Epithelial cell of proximal tubule (primary cell): Measurements from ENCODE around the gene NFIA. TPM values are rescaled to one million over a fixed set of nuclear protein-coding genes. Genes with fewer than 3 reads are reported as not detected.

ENCODE experiments used
- DNase-seq: peaks from one replicate; pipeline ENCODE4 v3.0.0-alpha.2; 2011; ENCODE audit warnings: low read depth
- H3K4me3 ChIP-seq: 2 replicates; pipeline ENCODE4 v1.5.1; 2011; ENCODE audit warnings: low read depth, mild to moderate bottlenecking, low read length
- CTCF ChIP-seq: conservative IDR thresholded peaks from 2 replicates; pipeline ENCODE4 v1.5.1; 2012; ENCODE audit warnings: low read depth, mild to moderate bottlenecking, low read length
- total RNA-seq: library from RNA; depleted of rRNA; stranded (reverse); fragments of >200 nt; gene quantifications from 2 replicates; pipeline ENCODE4 v1.2.3, GENCODE V29; 2015

NFIA gene
- total RNA-seq, 1 donor from 2014 or later = 1.6 TPM

- DNase-seq = no peak
- no peak for TF ChIP-seq CTCF
- H3K4me3 ChIP-seq = no peak overlapping the region
Measured at GRCh38 chr1:61107638-61108037, 25.3 kb downstream of the NFIA start.

GRCh38 chr1:61109158-61109557 lies 26.8 kb downstream of the NFIA start:
- no peak for DNase-seq
- H3K4me3 ChIP-seq = no peak overlapping the region
- TF ChIP-seq CTCF = no peak

GRCh38 chr1:61109910-61110309 lies 27.5 kb downstream of the NFIA start:
- no peak for TF ChIP-seq CTCF
- DNase-seq = no peak
- no peak overlapping the region for H3K4me3 ChIP-seq

GRCh38 chr1:61110554-61110953 lies 28.2 kb downstream of the NFIA start:
- DNase-seq = no peak
- no peak for TF ChIP-seq CTCF
- H3K4me3 ChIP-seq = no peak overlapping the region

- no peak for TF ChIP-seq CTCF
- no peak overlapping the region for H3K4me3 ChIP-seq
- DNase-seq = no peak
Measured at GRCh38 chr1:61111084-61112004, 29.0 kb downstream of the NFIA start.

- DNase-seq = no peak
- no peak for TF ChIP-seq CTCF
- no peak overlapping the region for H3K4me3 ChIP-seq
Measured at GRCh38 chr1:61114178-61114870, 32.0 kb downstream of the NFIA start.

- TF ChIP-seq CTCF = no peak
Measured at GRCh38 chr1:61115436-61115835, 33.1 kb downstream of the NFIA start.

More at GRCh38 chr1:61115436-61115835, 33.1 kb downstream of the NFIA start:
- no peak for DNase-seq
- no peak overlapping the region for H3K4me3 ChIP-seq
